GM06990 (cell line): ENCODE results near the gene CD8A.

ENCODE experiments used
- DNase-seq: peaks from one replicate; pipeline ENCODE4 v3.0.0-alpha.2; 2011; ENCODE audit not compliant: insufficient read length; ENCODE audit errors: extremely low read depth
- H3K27me3 ChIP-seq: replicated peaks from 2 replicates; pipeline ENCODE4 v1.6.0; 2011; ENCODE audit warnings: low read length; ENCODE audit not compliant: control insufficient read depth, insufficient read depth
- H3K36me3 ChIP-seq: 2 replicates; pipeline ENCODE4 v1.5.1; 2011; ENCODE audit warnings: low read length; ENCODE audit not compliant: control insufficient read depth, insufficient read depth
- H3K4me3 ChIP-seq: replicated peaks from 2 replicates; pipeline ENCODE4 v1.5.1; 2011; ENCODE audit warnings: low read depth, mild to moderate bottlenecking, control low read depth, low read length
- CTCF ChIP-seq: IDR thresholded peaks from 2 replicates; pipeline ENCODE4 v1.5.1; 2011; ENCODE audit warnings: low read length, control low read depth, mild to moderate bottlenecking, inconsistent platforms; ENCODE audit not compliant: insufficient read depth, poor library complexity, severe bottlenecking

Gene CD8A

GRCh38 chr2:86832334-86833096, 41.8 kb upstream of the CD8A start:
- no peak overlapping the region for H3K4me3 ChIP-seq
- H3K27me3 ChIP-seq, result no peaks in the 10 kb centered on the region
- no peak for DNase-seq
- H3K36me3 ChIP-seq, result no peaks in the 10 kb centered on the region
- no peak for TF ChIP-seq CTCF

DNA sequence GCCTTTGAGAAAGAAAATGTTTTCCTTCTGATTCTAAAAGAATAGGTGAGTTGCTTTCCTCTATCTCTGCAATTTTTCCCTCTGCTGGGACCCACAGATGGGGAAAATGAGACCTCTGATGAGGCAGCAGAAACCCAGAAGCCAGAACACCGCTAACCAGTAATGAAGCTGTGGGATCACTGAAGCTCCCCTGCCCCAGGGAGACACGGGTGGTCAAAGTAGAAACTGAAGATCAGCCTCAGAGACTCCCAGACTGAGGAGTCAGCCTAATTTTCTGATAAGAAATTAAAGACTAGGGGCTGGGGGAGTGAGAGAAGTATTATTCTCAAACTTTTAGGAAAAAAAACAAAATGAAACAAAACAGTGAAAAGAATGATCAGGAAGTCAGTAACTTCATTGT, 40.8 kb upstream of the CD8A start:
- no peak for TF ChIP-seq CTCF
- Histone ChIP-seq H3K27me3 (no peaks in the 10 kb centered on the region), H3K4me3 (no peak overlapping the region), H3K36me3 (no peaks in the 10 kb centered on the region)
- no peak for DNase-seq

- no peaks in the 10 kb centered on the region for H3K36me3 ChIP-seq
- H3K4me3 ChIP-seq, result no peak overlapping the region
- DNase-seq, result no peak
- TF ChIP-seq CTCF, result no peak
- H3K27me3 ChIP-seq, result no peaks in the 10 kb centered on the region
These were observed 36.2 kb upstream of the CD8A start for GRCh38 chr2:86826951-86827350.

GRCh38 chr2:86825693-86826381, 35.1 kb upstream of the CD8A start:
- Histone ChIP-seq H3K36me3 (no peaks in the 10 kb centered on the region), H3K4me3 (no peak overlapping the region), H3K27me3 (no peaks in the 10 kb centered on the region; the same call in 1 of the 2 replicates)
- TF ChIP-seq CTCF, result no peak
- DNase-seq, result no peak

- Histone ChIP-seq H3K4me3 (no peak overlapping the region), H3K36me3 (no peaks in the 10 kb centered on the region), H3K27me3 (no peaks in the 10 kb centered on the region; the same call in 1 of the 2 replicates)
- DNase-seq, result no peak
- TF ChIP-seq CTCF, result no peak
These were observed 34.5 kb upstream of the CD8A start for GRCh38 chr2:86825036-86825692.
